ENCODE data around the gene OR4E2.

DNA sequence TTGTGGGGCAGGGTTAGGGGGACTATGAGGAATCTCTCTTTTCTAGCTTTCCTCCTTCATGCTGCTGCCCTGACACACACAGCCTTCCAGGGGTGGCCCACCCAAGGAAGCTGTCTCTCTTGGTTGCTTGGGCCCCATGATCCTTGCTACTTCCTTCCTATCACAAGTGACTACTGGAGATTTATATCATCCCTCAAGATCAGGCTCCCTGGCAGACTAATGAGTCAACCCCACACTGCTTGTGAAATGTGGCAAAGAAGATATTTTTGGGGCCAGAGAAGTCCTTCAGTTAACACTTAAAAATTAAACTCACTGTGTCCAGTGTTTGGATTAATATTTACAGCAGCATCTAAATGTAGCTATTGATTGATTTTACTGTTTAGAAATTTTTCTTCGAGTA, 18.5 kb downstream of the OR4E2 start:
- TF ChIP-seq, protein P1, sequence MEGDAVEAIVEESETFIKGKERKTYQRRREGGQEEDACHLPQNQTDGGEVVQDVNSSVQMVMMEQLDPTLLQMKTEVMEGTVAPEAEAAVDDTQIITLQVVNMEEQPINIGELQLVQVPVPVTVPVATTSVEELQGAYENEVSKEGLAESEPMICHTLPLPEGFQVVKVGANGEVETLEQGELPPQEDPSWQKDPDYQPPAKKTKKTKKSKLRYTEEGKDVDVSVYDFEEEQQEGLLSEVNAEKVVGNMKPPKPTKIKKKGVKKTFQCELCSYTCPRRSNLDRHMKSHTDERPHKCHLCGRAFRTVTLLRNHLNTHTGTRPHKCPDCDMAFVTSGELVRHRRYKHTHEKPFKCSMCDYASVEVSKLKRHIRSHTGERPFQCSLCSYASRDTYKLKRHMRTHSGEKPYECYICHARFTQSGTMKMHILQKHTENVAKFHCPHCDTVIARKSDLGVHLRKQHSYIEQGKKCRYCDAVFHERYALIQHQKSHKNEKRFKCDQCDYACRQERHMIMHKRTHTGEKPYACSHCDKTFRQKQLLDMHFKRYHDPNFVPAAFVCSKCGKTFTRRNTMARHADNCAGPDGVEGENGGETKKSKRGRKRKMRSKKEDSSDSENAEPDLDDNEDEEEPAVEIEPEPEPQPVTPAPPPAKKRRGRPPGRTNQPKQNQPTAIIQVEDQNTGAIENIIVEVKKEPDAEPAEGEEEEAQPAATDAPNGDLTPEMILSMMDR (IDR thresholded peaks at IDR 0.05; ENCODE audit: poor library complexity) = no peak
- TF ChIP-seq EZH2 (IDR thresholded peaks at IDR 0.05; ENCODE audit: borderline replicate concordance) = no peak
